ENCODE data around the gene LAMP2.
"Not testable (repeated sequence)": the region's sequence is repeated elsewhere in the genome, so short reads cannot be mapped to it uniquely, and the experiment has no call there.

The LAMP2 gene

GRCh38 chrX:120468825-120469525 lies at the start of gene LAMP2:
TSS of gene LAMP2 (minus strand) at chrX:120469296. CDS start at chrX:120469169, 127 bp downstream.
- peak; percentile 72 for DNase-seq

GRCh38 chrX:120517936-120518335 lies 48.8 kb upstream of the LAMP2 start:
- no peak for DNase-seq

- DNase-seq, result no peak
Observed at GRCh38 chrX:120514236-120514635, 45.1 kb upstream of the LAMP2 start.

GRCh38 chrX:120512627-120513026 lies 43.5 kb upstream of the LAMP2 start:
- DNase-seq, result no peak

- DNase-seq, result no peak
Observed at GRCh38 chrX:120512222-120512621, 43.1 kb upstream of the LAMP2 start.

- no peak for DNase-seq
Observed at GRCh38 chrX:120504569-120504968, 35.5 kb upstream of the LAMP2 start.

GRCh38 chrX:120499301-120500072 lies 30.4 kb upstream of the LAMP2 start:
- DNase-seq, result no peak

- not testable (repeated sequence) for DNase-seq
Observed at GRCh38 chrX:120490119-120490518, 21.0 kb upstream of the LAMP2 start.

GRCh38 chrX:120486786-120487185 lies 17.7 kb upstream of the LAMP2 start:
- no peak for DNase-seq

- DNase-seq, result peak; percentile 69
Observed at GRCh38 chrX:120485638-120486520, 16.8 kb upstream of the LAMP2 start.

- DNase-seq, result no peak
Observed at GRCh38 chrX:120485315-120485637, 16.2 kb upstream of the LAMP2 start.

GRCh38 chrX:120477453-120477852 lies 8.4 kb upstream of the LAMP2 start:
- DNase-seq, result no peak

GRCh38 chrX:120476714-120477113 lies 7.6 kb upstream of the LAMP2 start:
- DNase-seq, result no peak

GRCh38 chrX:120475447-120475846 lies 6.4 kb upstream of the LAMP2 start:
- DNase-seq, result not testable (repeated sequence)

- DNase-seq, result no peak
Observed at GRCh38 chrX:120474085-120474484, 5.0 kb upstream of the LAMP2 start.

GRCh38 chrX:120469657-120470056 lies 561 bp upstream of the LAMP2 start:
- DNase-seq, result not testable (repeated sequence)

- DNase-seq, result no peak
Observed at GRCh38 chrX:120468479-120468824, 644 bp downstream of the LAMP2 start.

GRCh38 chrX:120468071-120468470 lies 1.0 kb downstream of the LAMP2 start:
- DNase-seq, result no peak

- no peak for DNase-seq
Observed at GRCh38 chrX:120464411-120464810, 4.7 kb downstream of the LAMP2 start.

- no peak for DNase-seq
Observed at GRCh38 chrX:120463241-120463640, 5.9 kb downstream of the LAMP2 start.

- DNase-seq, result no peak
Observed at GRCh38 chrX:120462370-120462769, 6.7 kb downstream of the LAMP2 start.

- DNase-seq, result peak; percentile 6
Observed at GRCh38 chrX:120459309-120459708, 9.8 kb downstream of the LAMP2 start.

GRCh38 chrX:120457766-120458180 lies 11.3 kb downstream of the LAMP2 start:
- DNase-seq, result peak; percentile 5

GRCh38 chrX:120456973-120457372 lies 12.1 kb downstream of the LAMP2 start:
- DNase-seq, result no peak
